ENCODE measurements around the gene LRRC8D. TPM values are rescaled to one million over a fixed set of nuclear protein-coding genes. Genes with fewer than 3 reads are reported as not detected.

The LRRC8D gene
- total RNA-seq, 2 donors from 2014 or later, result 23.8 to 33.8 TPM

- H3K27ac ChIP-seq (ENCODE audit: low read depth, low read length), result no peak overlapping the region
- peaks cover 8% of the 10 kb centered on the region for H3K4me1 Mint-ChIP-seq
- H3K4me1 ChIP-seq (ENCODE audit: control insufficient read depth, insufficient read depth, low read length), result no peaks in the 10 kb centered on the region
- peaks cover 19% of the 10 kb centered on the region for H3K36me3 Mint-ChIP-seq (ENCODE audit: low read depth)
- no peaks in the 10 kb centered on the region for H3K27me3 Mint-ChIP-seq (ENCODE audit: insufficient read depth)
- TF ChIP-seq, protein P1, sequence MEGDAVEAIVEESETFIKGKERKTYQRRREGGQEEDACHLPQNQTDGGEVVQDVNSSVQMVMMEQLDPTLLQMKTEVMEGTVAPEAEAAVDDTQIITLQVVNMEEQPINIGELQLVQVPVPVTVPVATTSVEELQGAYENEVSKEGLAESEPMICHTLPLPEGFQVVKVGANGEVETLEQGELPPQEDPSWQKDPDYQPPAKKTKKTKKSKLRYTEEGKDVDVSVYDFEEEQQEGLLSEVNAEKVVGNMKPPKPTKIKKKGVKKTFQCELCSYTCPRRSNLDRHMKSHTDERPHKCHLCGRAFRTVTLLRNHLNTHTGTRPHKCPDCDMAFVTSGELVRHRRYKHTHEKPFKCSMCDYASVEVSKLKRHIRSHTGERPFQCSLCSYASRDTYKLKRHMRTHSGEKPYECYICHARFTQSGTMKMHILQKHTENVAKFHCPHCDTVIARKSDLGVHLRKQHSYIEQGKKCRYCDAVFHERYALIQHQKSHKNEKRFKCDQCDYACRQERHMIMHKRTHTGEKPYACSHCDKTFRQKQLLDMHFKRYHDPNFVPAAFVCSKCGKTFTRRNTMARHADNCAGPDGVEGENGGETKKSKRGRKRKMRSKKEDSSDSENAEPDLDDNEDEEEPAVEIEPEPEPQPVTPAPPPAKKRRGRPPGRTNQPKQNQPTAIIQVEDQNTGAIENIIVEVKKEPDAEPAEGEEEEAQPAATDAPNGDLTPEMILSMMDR (conservative IDR thresholded peaks at IDR 0.05), result no peak
- no peaks in the 10 kb centered on the region for H3K27me3 ChIP-seq (ENCODE audit: control insufficient read depth, insufficient read depth, low read length, poor library complexity, severe bottlenecking)
- H3K9me3 ChIP-seq (ENCODE audit: control insufficient read depth, low read length), result no peaks in the 10 kb centered on the region
- no peak overlapping the region for H3K4me3 Mint-ChIP-seq
- H3K9ac ChIP-seq (ENCODE audit: extremely low read depth, low read length, poor library complexity, severe bottlenecking), result no peak overlapping the region
- no peaks in the 10 kb centered on the region for H3K9me3 Mint-ChIP-seq
- no peak overlapping the region for H3K27ac Mint-ChIP-seq
- WGBS, 2 experiments (ENCODE audit: insufficient coverage in 1 of 2, insufficient read length in 1 of 2), result 94 to 99% methylated on average over 7 to 9 of the region's 9 CpGs
- no peaks in the 10 kb centered on the region for H3K36me3 ChIP-seq (ENCODE audit: control insufficient read depth, insufficient read depth, low read length)
- H3K4me3 ChIP-seq (ENCODE audit: low read length), result no peak overlapping the region
- no peak for DNase-seq
Measured at GRCh38 chr1:89871768-89872473, 51.1 kb downstream of the LRRC8D start.

- Mint-ChIP-seq H3K27me3 (ENCODE audit: insufficient read depth) (no peaks in the 10 kb centered on the region), H3K27ac (no peak overlapping the region)
- TF ChIP-seq, protein P1 (conservative IDR thresholded peaks at IDR 0.05), result no peak
Measured at GRCh38 chr1:89872567-89872966, 51.7 kb downstream of the LRRC8D start.

DNA sequence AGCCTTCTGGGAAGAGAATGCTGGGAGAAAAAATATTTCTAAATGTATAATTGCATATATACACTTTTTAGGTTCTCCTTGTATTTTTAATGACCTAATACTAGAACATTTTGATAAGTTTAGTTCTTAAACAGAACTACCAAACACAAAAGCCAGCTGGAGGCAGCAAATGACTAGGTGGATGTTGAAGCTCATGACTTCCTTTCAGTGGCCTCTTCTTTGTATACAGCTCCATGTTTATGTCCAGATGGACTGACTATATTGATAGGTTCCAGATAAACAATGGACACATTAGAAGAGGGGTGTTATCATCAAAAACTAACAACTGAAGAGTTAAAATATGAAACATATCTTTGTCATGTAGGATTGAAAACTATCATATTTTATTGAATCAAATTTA is 52.5 kb downstream of the LRRC8D start:
- no peak overlapping the region for H3K27ac Mint-ChIP-seq
- TF ChIP-seq, protein P1 (conservative IDR thresholded peaks at IDR 0.05), result no peak

More at GRCh38 chr1:89872567-89872966, 51.7 kb downstream of the LRRC8D start:
- no peak overlapping the region for H3K4me3 Mint-ChIP-seq
- no peak for DNase-seq
- Histone ChIP-seq H3K9ac (ENCODE audit: extremely low read depth, low read length, poor library complexity, severe bottlenecking) (no peak overlapping the region), H3K36me3 (ENCODE audit: control insufficient read depth, insufficient read depth, low read length) (no peaks in the 10 kb centered on the region), H3K4me3 (ENCODE audit: low read length) (no peak overlapping the region), H3K9me3 (ENCODE audit: control insufficient read depth, low read length) (no peaks in the 10 kb centered on the region), H3K27ac (ENCODE audit: low read depth, low read length) (no peak overlapping the region), H3K27me3 (ENCODE audit: control insufficient read depth, insufficient read depth, low read length, poor library complexity, severe bottlenecking) (no peaks in the 10 kb centered on the region), H3K4me1 (ENCODE audit: control insufficient read depth, insufficient read depth, low read length) (no peaks in the 10 kb centered on the region)
- peaks cover 9% of the 10 kb centered on the region for H3K4me1 Mint-ChIP-seq
- H3K36me3 Mint-ChIP-seq (ENCODE audit: low read depth), result peaks cover 19% of the 10 kb centered on the region
- H3K9me3 Mint-ChIP-seq, result no peaks in the 10 kb centered on the region
- 92% methylated on average over 1 of the region's 1 CpG; no CpG with 5 or more reads in 1 of the 2 experiments for WGBS, 2 experiments (ENCODE audit: insufficient coverage in 1 of 2, insufficient read length in 1 of 2)

More for the DNA sequence above, 52.5 kb downstream of the LRRC8D start:
- Histone ChIP-seq H3K9me3 (ENCODE audit: control insufficient read depth, low read length) (no peaks in the 10 kb centered on the region), H3K9ac (ENCODE audit: extremely low read depth, low read length, poor library complexity, severe bottlenecking) (no peak overlapping the region), H3K4me1 (ENCODE audit: control insufficient read depth, insufficient read depth, low read length) (no peaks in the 10 kb centered on the region), H3K27me3 (ENCODE audit: control insufficient read depth, insufficient read depth, low read length, poor library complexity, severe bottlenecking) (no peaks in the 10 kb centered on the region), H3K4me3 (ENCODE audit: low read length) (no peak overlapping the region), H3K36me3 (ENCODE audit: control insufficient read depth, insufficient read depth, low read length) (no peaks in the 10 kb centered on the region), H3K27ac (ENCODE audit: low read depth, low read length) (no peak overlapping the region)
- H3K36me3 Mint-ChIP-seq (ENCODE audit: low read depth), result peaks cover 19% of the 10 kb centered on the region
- no peaks in the 10 kb centered on the region for H3K9me3 Mint-ChIP-seq
- DNase-seq, result no peak
- no peak overlapping the region for H3K4me3 Mint-ChIP-seq
- peaks cover 16% of the 10 kb centered on the region for H3K4me1 Mint-ChIP-seq
- H3K27me3 Mint-ChIP-seq (ENCODE audit: insufficient read depth), result no peaks in the 10 kb centered on the region
